Measurements from ENCODE around the gene PLXNA4.

GRCh38 chr7:132504071-132504470, 72.2 kb downstream of the PLXNA4 start:
- TF ChIP-seq CTCF (optimal IDR thresholded peaks at IDR 0.05 in 1 of 3, IDR thresholded peaks at IDR 0.05 in 1 of 3, conservative IDR thresholded peaks at IDR 0.05 in 1 of 3; ENCODE audit: extremely low read depth in 1 of 3, insufficient read depth in 2 of 3, low read length in 3 of 3) = no peak
- no peak for TF ChIP-seq EZH2 (IDR thresholded peaks at IDR 0.05; ENCODE audit: low read length)

Data from keratinocyte (primary cell).